Peyer's patch (tissue), 4 donors: Measurements from ENCODE around the gene ATP2A1.

Experiments used
- CTCF ChIP-seq, 6 experiments: fragments of 450-650 bp in 4 of 6; fragments of 200-600 bp in 2 of 6; sonication (generic) in 1 of 6; IDR thresholded peaks; one replicate each; pipeline ENCODE4 v1.5.1; 2017 to 2019; ENCODE audit warnings: antibody characterized with exemption in 6 of 6, mild to moderate bottlenecking in 3 of 6, moderate library complexity in 1 of 6
- POLR2A ChIP-seq, 2 donors: fragments of 450-650 bp; IDR thresholded peaks; one replicate each; pipeline ENCODE4 v1.5.1; 2017; ENCODE audit warnings: antibody characterized with exemption in 2 of 2, mild to moderate bottlenecking in 2 of 2, moderate library complexity in 2 of 2

- TF ChIP-seq CTCF (IDR thresholded peaks at IDR 0.05) (no peak), POLR2A (IDR thresholded peaks at IDR 0.05) (no peak)
These were observed 2.1 kb upstream of the ATP2A1 start for GRCh38 chr16:28876019-28876659.
